Measurements from ENCODE around the gene NECTIN4.

NECTIN4 gene

DNA sequence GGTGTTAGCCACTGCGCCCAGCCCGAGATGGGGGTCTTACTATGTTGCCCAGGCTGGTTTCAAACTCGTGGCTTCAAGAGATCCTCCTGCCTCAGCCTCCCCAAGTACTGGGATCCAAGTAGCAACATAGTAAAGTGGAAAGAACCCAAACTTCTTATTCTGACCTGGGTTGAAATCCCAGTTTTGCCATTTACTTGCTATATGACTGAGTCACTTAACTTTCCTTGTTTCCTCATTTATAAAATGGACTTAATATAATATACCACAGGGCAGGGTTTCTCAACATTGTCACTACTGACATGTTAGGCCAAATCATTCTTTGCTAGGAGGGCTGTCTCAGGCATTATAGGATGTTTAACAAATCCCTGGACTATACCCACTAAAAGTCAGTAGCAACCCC, 21.8 kb upstream of the NECTIN4 start:
- DNase-seq, result no peak

DNA sequence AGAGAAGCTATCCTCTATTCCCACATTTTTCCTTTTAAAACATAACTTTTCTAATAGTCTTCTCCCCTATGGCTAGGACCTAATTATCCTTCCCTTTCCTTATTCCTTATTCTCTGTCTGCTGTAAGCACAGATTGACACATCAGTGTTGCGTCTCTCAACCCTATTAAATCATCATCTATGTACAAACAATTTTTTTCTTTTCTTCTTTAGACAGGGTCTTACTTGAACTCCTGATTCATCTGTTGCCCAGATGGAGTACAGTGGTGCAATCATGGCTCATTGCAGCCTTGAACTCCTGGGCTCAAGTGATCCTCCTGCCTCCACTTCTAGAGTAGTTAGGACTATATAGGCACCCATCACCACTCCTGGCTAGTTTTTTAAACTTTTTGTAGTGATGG, 17.1 kb upstream of the NECTIN4 start:
- no peak for DNase-seq

DNA sequence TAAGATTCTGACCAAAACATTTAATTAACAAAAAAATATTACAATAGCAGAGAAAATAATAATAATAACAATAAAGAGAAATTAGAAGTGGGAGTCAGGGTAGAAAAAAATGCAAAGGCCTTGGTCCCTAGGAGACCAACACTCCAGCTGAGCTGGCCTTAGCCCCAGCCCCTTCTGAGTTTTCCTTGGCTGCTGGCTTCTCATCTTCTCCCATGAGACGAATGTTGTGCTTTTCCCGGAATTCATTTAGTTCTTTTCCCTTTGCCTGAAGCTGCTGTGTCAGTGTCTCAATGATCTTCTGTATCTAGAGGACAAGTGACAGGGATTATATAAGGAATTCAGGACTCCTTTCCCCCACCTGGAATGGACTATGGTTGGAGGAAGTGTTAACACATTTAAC, 11.2 kb upstream of the NECTIN4 start:
- DNase-seq, result no peak

DNA sequence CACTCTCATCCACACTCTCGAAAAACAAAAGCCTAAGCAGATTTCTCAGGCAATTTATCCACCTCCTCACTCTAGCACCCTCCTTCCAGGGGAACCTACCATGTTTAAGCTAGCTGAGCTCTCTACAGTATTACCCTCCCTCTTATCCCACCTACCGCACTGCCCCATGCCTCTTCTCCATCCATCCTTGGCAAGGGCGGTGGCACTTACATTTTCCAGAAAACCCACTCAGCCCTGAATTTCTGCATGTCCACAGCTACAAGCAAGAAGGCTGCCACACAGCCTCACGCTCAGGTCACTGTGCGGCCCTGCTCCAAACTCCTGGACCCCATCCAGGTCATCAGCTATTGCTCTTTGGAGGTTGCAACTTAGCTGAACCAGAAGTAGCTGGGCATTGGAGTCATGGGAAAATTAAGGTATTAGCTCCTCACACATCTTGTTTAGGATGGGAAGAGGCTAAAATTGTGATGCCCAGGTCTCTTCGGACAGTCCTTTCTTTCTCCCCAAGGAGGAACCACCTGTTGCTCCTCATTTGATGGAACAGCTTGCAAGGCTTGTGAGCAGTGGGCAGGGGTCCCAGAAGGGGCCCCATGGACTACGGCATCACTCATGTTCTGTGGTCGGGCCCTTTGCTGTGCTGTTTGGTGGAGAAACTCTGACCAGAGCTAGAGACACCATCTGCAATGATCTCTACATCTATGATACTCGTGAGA, 9.9 kb upstream of the NECTIN4 start:
- DNase-seq, result no peak

DNA sequence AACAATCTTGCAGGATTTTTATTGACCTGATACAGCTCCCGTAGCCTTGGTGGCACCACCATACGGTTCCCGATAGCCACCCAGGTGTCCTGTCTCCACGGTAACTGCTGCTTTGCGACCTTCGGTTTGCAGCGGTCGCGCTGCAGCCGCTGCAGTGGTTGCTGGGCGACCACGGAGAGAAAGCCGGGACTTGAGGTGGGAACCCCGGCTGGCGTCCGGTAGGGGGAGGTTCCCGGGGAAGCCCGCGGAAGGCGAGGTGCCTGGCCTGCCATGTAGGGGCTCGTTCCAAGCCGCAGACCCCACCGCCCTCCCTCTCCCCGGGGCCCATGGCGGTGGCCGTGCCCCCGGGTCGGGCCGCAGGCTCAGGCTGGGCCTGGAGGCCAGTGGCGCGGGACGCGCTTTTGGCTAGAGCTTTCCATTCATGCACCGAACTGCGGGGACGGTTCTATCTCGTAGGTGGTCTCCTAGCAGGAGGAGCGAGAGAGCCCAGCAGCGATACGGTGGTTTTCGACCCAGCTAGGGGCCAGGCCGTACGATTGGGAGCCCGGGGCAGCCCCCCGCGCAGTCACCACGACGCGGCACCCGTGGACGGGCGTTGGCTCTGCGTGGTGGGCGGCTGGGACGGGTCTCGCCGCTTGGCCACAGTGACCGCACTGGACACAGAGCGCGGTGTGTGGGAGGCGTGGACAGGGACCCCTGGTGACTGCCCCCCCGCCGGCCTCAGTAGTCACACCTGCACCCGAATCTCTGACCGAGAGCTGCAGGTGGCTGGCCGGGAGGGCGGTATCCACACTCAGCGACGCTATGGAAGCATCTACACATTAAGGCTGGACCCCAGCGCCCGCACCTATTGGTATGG, 9.1 kb upstream of the NECTIN4 start, which contains the start of gene KLHDC9:
Gene KLHDC9 (plus strand): TSS at position 152 of the 859 bp plus-strand sequence. CDS start 175 bp downstream, at position 327.
- DNase-seq, result peak; percentile 85

DNA sequence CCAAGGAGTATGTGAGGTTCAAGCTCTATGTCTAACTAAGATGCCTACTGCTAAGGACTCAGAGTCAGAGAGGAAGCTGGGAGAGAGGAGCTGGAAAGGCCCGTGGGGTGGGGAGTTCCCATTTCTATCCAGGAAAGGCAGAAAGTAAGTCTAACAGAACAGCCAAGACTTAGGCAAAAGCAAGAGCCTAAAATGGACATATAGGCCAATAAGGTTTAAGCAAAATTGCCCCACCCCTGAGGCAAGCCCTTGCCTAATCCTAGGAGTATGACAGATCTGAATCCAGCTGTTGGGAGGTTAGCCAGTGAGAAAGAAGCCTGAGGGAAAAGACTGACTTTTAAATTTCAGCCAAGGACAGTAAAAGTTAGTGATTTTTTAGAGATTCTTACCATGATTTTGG, 7.2 kb upstream of the NECTIN4 start:
- DNase-seq, result no peak

DNA sequence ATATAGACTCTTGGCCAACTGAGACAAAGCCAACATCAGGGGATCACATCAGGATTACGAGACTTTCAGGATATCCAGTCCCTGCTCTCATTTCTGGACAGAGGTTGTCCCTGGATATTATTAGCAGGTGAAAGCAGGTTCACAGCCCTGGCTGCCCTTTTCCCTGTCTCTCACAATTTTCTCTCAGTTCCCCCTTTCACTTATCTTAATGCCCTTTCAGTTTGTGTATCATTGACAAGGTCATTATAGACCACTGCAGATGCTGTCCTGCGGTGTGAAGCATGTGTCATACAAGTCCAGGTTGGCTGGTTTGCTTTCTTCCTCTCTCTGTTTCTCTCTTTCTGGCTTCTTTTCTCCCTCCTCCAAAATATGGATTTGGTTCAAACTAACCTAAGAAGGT, 6.7 kb upstream of the NECTIN4 start:
- DNase-seq, result no peak

DNA sequence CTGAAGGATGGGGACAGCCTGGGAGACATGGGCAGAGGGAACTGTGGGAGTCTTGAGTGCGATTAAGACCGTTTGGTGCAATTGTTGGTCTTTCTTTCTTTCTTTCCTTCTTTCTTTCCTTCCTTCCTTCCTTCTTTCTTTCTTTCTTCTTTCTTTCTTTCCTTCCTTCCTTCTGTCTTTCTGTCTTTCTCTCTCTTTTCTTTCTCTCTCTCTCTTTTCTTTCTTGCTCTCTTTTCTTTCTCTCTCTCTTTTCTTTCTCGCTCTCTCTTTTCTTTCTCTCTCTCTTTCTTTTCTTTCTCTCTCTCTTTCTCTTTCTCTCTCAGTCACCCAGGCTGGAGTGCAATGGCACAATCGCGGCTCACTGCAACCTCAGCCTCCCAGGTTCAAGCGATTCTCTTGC, 5.9 kb upstream of the NECTIN4 start:
- DNase-seq, result no peak

DNA sequence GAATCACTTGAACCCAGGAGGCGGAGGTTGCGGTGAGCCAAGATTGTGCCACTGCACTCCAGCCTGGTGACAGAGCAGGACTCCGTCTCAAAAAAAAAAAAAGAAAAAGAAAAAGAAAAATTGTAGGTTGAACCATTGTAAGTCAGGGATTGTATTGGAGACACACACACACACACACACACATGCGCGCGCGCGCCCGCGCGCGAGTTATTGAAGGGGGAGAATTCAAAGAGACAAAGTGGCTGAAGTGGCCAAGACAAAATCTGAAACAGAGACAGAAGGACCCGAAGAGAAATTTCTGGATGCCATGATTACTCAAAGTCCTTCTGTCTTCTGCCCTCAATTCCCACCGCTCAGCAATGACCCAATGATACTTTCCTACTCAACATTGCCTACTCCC, 5.1 kb upstream of the NECTIN4 start:
- DNase-seq, result no peak

DNA sequence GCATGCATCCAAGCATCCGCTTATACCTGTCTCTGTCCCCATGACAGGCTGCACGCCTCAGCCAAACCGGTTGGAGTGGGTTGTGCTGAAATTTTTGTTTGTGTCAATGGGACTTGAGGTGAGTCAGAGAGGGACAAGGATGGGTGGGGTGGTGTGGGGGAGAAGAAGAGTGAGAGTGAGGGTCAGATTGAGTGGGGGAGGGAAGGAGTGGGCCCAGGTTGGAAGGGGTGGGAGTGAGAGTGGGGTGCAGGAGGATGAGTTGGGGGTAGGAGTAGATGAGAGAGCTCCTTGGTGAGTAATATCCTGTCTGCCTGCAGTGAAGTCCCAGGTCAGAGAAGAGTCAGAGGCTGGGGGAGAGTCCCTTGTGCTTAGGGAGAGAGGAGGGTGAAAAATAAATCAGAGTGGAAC, 3.3 kb upstream of the NECTIN4 start:
- no peak for DNase-seq

DNA sequence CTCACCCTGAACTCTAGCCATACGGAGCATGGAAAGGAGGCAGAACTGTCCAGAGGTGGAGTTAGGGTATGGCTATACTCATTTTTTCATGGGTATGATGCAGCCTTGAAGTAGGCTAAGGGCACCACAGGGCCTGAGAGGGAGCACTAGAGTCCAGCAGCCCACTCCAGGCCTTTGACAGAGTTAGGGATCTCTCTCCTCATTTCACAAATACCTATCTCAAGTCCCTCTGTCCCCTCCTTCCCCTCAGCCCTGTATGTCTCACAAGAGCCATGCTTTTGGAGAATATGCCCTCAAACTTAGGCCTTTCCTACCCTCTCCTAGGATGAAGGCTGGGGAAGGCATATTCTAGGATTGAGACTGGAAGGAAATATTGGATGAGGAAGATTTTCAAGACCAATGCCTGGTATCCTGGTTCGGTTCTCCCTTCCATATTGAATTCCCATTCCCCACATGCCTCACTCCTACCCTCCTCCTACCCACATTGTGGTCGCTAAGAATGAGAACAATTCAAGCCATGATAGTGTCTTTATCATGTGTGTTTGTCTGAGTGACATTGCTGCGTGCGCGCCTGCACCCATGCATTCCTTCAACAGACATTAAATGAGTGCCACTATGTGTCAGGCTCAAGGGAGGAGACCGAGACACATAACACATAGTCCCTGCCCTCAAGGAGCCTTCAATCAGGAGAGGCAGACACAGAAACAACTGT, 2.6 kb upstream of the NECTIN4 start:
- DNase-seq, result no peak

DNA sequence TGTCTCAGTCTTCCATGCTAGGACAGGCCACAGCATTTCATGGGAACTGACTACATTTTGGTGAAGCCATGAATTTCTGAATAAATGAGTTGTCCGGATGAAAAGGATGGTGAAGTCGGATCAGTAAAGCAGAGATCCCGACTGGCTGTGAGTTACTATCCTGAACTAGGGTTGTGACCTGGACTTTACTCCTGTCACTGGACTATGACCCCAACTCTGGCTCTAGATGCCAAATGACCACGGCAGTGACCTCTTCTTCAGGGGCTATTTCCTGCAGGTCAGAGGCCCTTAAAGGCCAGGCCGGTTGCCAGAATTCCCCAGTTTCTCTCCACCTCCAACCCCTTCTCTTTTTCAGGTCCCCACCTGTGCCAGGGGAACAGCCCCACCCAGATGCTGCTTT, 1.7 kb upstream of the NECTIN4 start:
- DNase-seq, result no peak

DNA sequence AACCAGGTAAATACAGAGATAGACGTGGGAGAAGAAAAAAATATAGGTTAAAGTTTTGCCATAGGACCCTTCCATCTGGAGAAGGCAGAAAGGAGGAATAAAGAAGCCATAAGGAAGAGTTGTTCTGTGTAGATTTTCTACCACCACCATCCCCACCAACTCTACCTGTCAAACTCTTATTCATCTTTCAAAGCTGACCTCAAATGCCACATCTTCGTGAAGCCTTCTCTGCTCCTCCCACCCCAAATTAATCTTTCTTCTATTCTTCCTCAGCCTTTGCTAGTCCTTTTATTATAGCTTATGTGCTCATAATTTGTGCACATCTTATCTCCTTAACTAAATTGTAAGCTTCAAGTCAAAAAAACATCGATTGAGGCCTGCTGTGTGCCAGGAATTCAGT, 1.3 kb upstream of the NECTIN4 start:
- DNase-seq, result no peak

DNA sequence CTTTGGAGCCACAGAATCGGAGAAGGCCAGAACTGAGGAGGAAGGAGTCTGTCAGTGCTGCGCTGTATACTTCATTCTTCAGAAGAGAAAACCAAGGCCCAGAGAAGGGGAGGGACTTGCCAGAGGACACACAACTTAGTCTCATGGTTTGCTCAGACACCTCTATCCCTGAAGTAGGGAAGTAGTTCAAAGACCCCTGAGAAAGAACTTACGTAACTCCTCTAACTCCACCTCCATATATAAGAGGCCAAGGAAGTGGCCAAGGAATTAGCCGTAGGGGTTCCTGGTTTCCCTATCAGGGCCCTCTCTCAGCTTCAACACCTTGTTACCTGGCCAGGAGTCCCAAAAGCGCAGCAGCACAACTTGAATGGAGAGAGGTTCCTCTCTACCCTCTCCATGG, 580 bp upstream of the NECTIN4 start:
- no peak for DNase-seq

DNA sequence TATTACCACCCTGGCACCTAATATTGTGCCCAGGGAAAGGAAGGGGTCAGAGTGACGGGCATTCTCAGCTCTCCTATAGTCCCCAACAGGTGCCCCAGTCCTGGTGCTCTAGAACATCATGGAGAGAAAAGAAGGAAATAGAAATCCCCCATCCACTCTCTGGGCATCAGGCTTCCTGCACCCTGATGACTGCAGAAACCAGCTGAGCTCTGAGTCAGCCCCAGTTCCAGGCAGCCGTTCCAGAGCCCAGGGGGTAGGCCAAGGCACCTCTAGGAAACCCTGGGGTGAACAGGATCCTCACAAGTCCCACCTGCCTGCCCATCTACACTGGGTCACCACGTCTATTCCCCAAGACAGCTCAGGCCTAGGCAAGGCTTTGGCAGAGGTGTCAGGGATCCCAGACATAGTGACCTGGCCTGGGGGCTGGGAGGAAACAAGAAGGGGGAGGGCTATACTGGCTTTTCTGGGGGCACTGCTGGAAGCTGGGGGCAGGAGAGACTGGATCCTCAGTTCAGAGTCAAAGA, 709 bp downstream of the NECTIN4 start:
- no peak for DNase-seq

DNA sequence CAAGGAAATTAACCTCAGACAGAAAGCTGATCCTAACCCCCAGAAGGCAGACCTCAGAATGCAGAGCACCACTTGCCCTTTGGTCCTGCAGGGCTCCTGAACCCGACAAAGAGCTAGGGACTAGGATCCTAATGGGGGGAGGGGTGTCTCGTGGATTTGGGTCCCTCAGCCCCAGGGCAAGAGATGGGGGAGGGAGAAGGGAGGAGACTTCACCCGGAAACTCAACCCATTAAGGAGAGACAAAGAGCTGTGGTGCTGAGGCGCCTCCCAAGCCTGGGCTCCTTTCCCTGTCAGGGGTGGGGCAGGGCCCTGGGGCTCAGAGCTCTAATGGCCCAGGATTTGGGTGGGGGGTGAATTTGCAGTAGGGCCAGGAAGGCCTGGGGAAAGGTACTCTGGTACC, 2.9 kb downstream of the NECTIN4 start:
- DNase-seq, result no peak

DNA sequence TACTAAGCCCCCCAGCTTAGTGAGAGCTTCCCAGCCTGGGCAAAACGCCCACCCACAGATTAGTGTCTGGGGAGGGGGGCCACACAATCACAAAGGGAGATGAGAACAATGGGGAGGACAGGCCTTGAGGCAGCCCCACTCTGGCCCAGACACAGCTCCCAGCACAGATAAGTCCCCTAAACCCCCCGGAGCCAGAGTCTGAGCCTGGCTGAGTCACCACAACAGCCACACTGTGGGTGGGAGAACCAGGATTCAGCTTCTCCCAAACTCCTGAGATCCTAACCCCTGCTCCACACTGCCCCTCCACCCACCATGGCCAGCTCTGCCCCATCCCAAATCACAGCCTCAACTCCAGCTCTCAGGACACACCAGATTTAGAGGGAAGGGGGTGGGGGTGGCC, 4.2 kb downstream of the NECTIN4 start:
- DNase-seq, result no peak

DNA sequence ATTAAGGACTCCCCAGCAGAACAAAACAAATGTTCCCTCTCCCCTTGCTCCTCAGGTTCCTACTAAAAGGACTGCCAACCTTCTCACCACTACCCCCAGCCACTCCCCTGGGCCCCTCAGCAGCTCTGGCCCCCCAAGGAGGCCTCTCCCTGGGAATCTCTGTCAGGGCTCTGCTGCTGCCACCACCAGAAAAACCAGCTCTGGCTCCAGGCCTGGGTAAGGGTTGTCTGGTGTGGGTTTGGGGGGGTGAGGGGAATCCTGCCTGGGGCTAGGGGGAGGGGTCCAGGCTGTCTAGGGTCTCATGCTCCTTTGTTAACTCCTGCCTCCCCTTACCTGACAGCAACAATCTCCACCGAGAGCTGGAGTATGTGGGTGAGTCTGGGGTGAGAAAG, 4.8 kb downstream of the NECTIN4 start:
- no peak for DNase-seq

DNA sequence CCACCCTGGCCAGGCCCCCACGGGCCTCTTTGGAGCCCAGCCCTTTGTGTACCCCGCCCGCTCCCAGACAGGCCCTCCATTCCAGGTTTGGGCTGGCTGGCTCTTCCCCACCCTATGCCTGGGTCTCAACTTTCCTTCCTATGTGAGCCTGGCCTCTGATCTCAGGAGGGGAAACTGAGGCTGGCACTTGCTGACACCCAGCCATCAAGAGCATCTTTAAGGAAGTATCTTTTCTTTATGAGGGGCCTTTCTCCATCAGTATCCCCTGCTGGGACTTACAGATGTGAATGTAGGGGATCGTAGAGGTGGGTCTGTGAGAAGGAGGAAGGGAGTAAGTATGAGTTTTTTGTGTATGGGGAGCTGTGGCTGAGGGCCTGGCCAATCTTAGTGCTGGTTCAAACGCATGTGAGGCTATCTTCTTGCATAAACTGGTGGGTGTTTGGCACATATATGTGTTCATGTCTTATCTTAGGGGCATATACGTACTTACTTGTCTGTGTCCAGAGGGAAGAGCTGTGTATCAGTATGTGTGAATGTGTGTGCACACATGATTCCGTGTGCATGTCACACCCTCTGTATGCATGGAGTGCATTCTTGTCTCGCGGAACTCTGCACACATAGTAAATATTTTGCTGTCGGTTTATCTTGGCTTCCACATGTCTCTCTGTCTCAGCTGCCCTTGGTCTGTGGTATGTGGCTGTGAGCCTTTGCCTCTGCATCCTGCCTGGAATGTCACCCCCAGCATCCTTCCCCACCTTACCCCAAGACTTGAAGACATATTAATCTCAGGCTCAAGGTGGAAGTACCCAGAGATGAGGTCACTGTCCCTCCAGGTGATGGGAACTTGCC, 5.4 kb downstream of the NECTIN4 start:
- DNase-seq, result no peak

DNA sequence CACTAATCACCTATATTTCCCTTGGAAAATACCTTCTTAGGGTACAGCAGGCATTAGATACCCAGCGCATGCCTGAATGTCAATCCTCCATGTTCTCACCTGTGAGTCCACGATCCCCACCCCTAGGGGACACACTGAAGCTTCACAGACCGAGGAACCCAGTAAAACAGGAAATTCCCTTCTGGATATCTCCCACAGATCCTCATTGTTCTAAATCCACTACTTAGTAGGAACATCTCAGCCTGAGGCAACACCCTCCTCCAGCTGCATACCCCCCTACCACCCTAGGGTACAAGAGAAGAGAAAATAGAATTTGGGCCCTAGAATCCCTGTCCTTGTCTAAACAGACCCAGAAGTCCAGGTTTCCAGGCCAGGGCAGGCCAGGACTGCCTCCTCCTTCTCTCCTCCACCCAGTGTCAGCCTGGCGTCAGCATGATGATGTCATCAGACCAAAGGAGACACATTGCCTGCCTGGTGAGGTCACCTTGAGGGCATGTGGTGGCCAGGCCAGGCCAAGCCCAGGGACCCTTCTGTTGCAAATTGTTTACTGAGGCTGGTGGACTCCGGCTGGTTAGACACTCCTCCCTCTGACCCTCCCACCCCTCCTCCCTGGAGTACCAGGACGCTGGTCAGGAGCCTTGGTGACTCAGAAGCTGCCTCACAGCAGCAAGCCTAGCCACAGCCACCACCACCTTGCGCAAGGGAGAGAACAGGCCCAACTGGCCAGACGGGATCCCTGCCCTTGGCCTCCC, 6.2 kb downstream of the NECTIN4 start:
- no peak for DNase-seq

DNA sequence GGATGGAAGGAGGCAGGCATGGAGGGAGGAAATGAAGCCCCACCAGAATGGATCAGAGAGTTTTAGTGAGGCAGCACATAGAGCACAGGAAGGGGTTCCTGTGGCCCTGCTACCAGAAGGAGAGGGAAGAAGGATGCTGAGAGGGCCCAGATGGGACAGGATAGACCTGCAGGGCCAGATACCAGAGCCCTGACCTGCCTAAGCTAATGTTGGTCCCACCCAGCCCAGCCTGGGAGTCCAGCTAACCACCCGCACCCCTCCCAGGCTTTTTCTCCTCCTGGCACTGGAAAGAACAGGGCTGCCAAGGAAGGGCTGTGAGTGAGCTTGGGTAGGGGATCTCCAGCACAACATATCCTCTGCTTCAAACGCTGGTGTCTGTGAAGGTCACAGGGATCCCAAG, 6.9 kb downstream of the NECTIN4 start:
- DNase-seq, result no peak

DNA sequence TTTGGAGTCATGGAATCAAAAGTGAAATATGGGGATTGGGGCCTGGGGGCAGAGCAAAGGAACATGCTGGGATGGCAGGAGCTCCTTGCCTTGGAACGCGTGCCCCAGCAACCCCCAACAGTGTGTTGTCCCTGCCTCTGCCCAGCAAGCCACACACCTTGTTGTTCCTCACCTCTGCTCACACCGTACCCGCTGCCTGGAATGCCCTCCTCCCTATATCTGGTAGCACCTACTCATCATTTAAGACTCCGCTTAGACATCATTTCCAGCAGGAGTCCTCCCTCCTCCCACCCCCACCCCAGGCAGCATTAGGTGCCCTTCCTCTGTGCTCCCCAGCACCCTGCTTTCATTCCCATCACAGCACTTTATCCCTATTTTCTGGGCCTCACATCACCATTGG, 7.8 kb downstream of the NECTIN4 start:
- no peak for DNase-seq

All from NCI-H2107 (cell line).